Mucosa of descending colon (tissue), 3 donors: ENCODE measurements around the gene USP34. TPM values are rescaled to one million over a fixed set of nuclear protein-coding genes. Genes with fewer than 3 reads are reported as not detected.

Source experiments
- ATAC-seq: fragments of 200-7000 bp; cut with Tn5 transposase; one replicate; pipeline ENCODE4 v1.9.1; 2020; ENCODE audit warnings: mild to moderate bottlenecking, moderate library complexity
- DNase-seq, 3 donors: peaks; one replicate each; pipeline ENCODE4 v3.0.0-alpha.2; 2020
- H3K36me3 ChIP-seq: fragments of 200-600 bp; one replicate; pipeline ENCODE4 v1.8.0; 2021; ENCODE audit warnings: low read depth, mild to moderate bottlenecking
- H3K4me1 ChIP-seq: fragments of 200-600 bp; one replicate; pipeline ENCODE4 v1.8.0; 2021; ENCODE audit warnings: low read depth, mild to moderate bottlenecking
- H3K4me3 ChIP-seq: fragments of 200-600 bp; one replicate; pipeline ENCODE4 v1.8.0; 2021; ENCODE audit warnings: mild to moderate bottlenecking
- H3K9me3 ChIP-seq: fragments of 200-600 bp; one replicate; pipeline ENCODE4 v1.8.0; 2021; ENCODE audit warnings: mild to moderate bottlenecking
- CTCF ChIP-seq: fragments of 200-600 bp; IDR thresholded peaks from one replicate; pipeline ENCODE4 v1.8.0; 2022; ENCODE audit warnings: antibody characterized with exemption, mild to moderate bottlenecking
- intact Hi-C, 2 donors: fragments of 100-400 bp; cut with DNase I in 1 of 2; cut with micrococcal nuclease in 1 of 2; formaldehyde crosslinking; loops; one replicate each; pipeline versions ENCODE4 v1.11.0 to v1.11.1; 2022; cut with DNase I, micrococcal nuclease
- total RNA-seq, 3 donors: library from RNA; stranded (reverse); fragmentation: NEBNext Ultra II Directional in 2 of 3; extraction: Animal tissue kit (Norgen Biotek cat#: 25700) in 2 of 3; gene quantifications; one replicate each; pipeline versions ENCODE4 v1.2.1 to v1.2.4, GENCODE V29; 2021 to 2023
- donor health status: DM: no; HTN: no; CAD: no; lungs with moderate emphysema.
- donor health status: DM: no; HTN: no; CAD: no.
- donor health status: DM: no; HTN: yes; CAD: no.

Gene USP34
- total RNA-seq, 3 donors from 2014 or later: 67.9 to 132 (median 88.4) TPM

- no peaks in the 10 kb centered on the region for H3K4me1 ChIP-seq
- no peak for DNase-seq
- TF ChIP-seq CTCF: no peak
- no peak overlapping the region for H3K4me3 ChIP-seq
- H3K9me3 ChIP-seq: no peaks in the 10 kb centered on the region
- H3K36me3 ChIP-seq: no peaks in the 10 kb centered on the region
- intact Hi-C loops: no loop called here
- no peak for ATAC-seq
Observed at GRCh38 chr2:61380056-61380881, 90.6 kb downstream of the USP34 start.

- no peak for DNase-seq
- Histone ChIP-seq H3K4me3 (no peak overlapping the region), H3K4me1 (no peaks in the 10 kb centered on the region), H3K9me3 (no peaks in the 10 kb centered on the region), H3K36me3 (no peaks in the 10 kb centered on the region)
- intact Hi-C loops: no loop called here
- no peak for ATAC-seq
- no peak for TF ChIP-seq CTCF
Observed at GRCh38 chr2:61379521-61379920, 91.4 kb downstream of the USP34 start.

- ATAC-seq (no peak), DNase-seq (no peak)
- Histone ChIP-seq H3K36me3 (no peaks in the 10 kb centered on the region), H3K4me3 (no peak overlapping the region), H3K4me1 (no peaks in the 10 kb centered on the region), H3K9me3 (no peaks in the 10 kb centered on the region)
- intact Hi-C loops: no loop called here
- TF ChIP-seq CTCF: no peak
Observed at GRCh38 chr2:61378281-61378680, 92.6 kb downstream of the USP34 start.

GRCh38 chr2:61377046-61377445 is 93.8 kb downstream of the USP34 start:
- no peak for DNase-seq
- Histone ChIP-seq H3K4me1 (no peaks in the 10 kb centered on the region), H3K36me3 (no peaks in the 10 kb centered on the region), H3K4me3 (no peak overlapping the region), H3K9me3 (no peaks in the 10 kb centered on the region)
- no peak for TF ChIP-seq CTCF
- no peak for ATAC-seq
- intact Hi-C loops: no loop called here

GRCh38 chr2:61376211-61376610 is 94.7 kb downstream of the USP34 start:
- no peak for ATAC-seq
- Histone ChIP-seq H3K9me3 (no peaks in the 10 kb centered on the region), H3K36me3 (no peaks in the 10 kb centered on the region), H3K4me1 (no peaks in the 10 kb centered on the region), H3K4me3 (no peak overlapping the region)
- intact Hi-C loops: no loop called here
- no peak for DNase-seq
- no peak for TF ChIP-seq CTCF
